Lower lobe of right lung (tissue), 2 donors: Measurements from ENCODE around the gene HECTD4. TPM values are rescaled to one million over a fixed set of nuclear protein-coding genes. Genes with fewer than 3 reads are reported as not detected.

Experiments used
- ATAC-seq, 2 donors: fragments of 200-7000 bp; cut with Tn5 transposase; one replicate each; pipeline ENCODE4 v1.9.1; 2020 to 2022; ENCODE audit warnings: mild to moderate bottlenecking in 2 of 2, moderate library complexity in 2 of 2
- DNase-seq: peaks from one replicate; pipeline ENCODE4 v3.0.0-alpha.2; 2020
- H3K27ac ChIP-seq: fragments of 200-600 bp; one replicate; pipeline ENCODE4 v1.8.0; 2022
- H3K27me3 ChIP-seq: fragments of 200-600 bp; one replicate; pipeline ENCODE4 v1.8.0; 2022; ENCODE audit warnings: low read depth
- H3K36me3 ChIP-seq: fragments of 200-600 bp; one replicate; pipeline ENCODE4 v1.8.0; 2022; ENCODE audit warnings: mild to moderate bottlenecking
- H3K4me1 ChIP-seq: fragments of 200-600 bp; one replicate; pipeline ENCODE4 v1.8.0; 2022
- H3K4me3 ChIP-seq: fragments of 200-600 bp; one replicate; pipeline ENCODE4 v1.8.0; 2022; ENCODE audit warnings: mild to moderate bottlenecking
- H3K9me3 ChIP-seq: fragments of 200-600 bp; one replicate; pipeline ENCODE4 v1.8.0; 2022
- intact Hi-C: fragments of 100-400 bp; cut with DNase I; formaldehyde crosslinking; loops from one replicate; pipeline ENCODE4 v1.11.0; 2022
- total RNA-seq: library from RNA; stranded (reverse); fragmentation: NEBNext Ultra II Directional; extraction: Animal tissue kit (Norgen Biotek cat#: 25700); gene quantifications from one replicate; pipeline ENCODE4 v1.2.1, GENCODE V29; 2021
- TF ChIP-seq, protein P1 (sequence below): fragments of 200-600 bp; IDR thresholded peaks from one replicate; pipeline ENCODE4 v1.8.0; 2022; ENCODE audit warnings: antibody characterized with exemption, mild to moderate bottlenecking
- donor health status: DM: no; HTN: yes; CAD: no; lungs with severe emphysema.

Gene HECTD4
- total RNA-seq, 1 donor from 2014 or later, result 54.8 TPM

DNA sequence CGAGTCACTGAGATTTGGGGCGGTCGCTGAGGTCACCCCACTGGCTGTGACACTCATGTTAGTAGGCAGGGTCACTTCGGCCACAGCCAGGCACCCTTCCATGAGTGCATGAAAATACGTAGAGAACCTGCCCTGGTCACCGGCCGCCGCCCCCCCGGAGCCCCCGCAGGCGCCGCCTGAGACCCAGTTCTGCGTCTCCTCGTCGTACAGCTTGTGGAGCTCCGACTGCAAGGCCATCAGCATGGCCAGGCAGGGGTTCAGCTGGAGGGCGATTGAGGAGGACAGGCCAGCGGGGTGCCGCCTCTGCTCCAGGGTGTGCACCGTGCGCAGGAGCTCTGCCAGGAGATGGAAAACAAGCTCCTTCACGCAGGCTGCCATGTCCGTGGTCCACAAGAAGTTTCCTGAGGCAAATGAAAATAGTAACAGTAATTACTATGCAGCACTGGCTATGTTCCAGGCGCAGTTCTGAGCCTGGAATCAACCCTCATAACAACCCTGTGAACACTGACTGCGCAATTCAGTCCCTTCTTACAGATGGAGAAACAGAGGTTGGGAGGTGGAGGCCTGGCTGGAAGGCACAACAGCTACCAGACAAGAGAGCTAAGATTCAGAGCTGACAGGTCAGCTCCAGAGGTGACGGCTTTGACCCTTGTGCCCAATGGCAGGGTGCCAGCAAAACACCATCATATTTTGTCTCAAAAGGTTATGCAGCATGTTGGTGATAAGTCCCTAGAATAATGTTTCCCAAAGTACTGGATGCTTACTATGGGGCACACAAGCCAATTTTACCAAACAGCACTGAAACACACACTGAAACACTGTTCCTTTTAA, 196.9 kb downstream of the HECTD4 start:
- peaks cover 83% of the 10 kb centered on the region for H3K36me3 ChIP-seq
- no peak for ATAC-seq
- intact Hi-C loops, result no loop called here
- H3K4me3 ChIP-seq, result no peak overlapping the region
- TF ChIP-seq, protein P1, sequence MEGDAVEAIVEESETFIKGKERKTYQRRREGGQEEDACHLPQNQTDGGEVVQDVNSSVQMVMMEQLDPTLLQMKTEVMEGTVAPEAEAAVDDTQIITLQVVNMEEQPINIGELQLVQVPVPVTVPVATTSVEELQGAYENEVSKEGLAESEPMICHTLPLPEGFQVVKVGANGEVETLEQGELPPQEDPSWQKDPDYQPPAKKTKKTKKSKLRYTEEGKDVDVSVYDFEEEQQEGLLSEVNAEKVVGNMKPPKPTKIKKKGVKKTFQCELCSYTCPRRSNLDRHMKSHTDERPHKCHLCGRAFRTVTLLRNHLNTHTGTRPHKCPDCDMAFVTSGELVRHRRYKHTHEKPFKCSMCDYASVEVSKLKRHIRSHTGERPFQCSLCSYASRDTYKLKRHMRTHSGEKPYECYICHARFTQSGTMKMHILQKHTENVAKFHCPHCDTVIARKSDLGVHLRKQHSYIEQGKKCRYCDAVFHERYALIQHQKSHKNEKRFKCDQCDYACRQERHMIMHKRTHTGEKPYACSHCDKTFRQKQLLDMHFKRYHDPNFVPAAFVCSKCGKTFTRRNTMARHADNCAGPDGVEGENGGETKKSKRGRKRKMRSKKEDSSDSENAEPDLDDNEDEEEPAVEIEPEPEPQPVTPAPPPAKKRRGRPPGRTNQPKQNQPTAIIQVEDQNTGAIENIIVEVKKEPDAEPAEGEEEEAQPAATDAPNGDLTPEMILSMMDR, result no peak
- H3K4me1 ChIP-seq, result peaks cover 6% of the 10 kb centered on the region
- no peak overlapping the region for H3K27ac ChIP-seq
- DNase-seq, result no peak
- no peaks in the 10 kb centered on the region for H3K9me3 ChIP-seq
- no peaks in the 10 kb centered on the region for H3K27me3 ChIP-seq

DNA sequence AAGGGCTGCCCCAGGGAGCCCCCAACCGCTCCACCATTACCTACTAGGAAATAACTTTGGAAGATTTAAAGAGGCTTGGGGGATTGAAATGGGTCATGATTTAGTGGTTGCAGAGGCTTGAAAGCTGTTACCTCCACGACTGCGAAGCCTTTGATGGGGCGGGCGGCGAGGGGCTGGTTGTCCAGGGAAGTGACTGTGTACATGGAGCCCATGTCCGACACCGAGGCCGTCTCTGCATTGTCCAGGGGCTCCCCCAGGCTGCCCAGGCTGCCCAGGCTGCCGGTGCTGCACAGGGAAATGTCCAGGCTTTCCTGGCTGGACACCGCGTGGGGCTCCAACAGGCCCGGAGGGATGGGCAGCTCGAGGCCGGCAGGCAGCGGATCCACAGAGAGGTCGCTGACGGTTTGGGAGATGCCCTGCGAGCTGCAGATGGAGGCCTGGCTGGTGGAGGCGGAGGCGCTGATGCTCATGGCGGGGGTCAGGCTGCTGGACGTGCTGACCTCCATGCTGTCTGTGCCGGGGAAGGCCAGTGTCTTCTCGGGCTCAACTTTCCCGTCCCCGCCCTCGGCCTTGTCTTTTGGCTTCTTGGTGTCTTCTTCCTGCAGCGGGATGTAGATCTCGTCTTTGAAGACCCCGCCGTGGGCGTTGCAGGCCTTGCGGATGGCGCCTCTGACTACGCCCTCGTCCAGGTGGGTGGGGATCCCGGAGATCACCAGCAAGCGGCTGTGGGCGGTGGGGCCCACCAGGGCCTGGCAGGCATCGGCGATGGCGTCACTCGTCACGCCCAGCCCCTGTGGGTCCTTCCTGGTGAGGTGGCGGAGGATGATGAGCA, 198.0 kb downstream of the HECTD4 start:
- intact Hi-C loops, result no loop called here
- H3K36me3 ChIP-seq, result peaks cover 86% of the 10 kb centered on the region
- TF ChIP-seq, protein P1, result no peak
- DNase-seq (no peak), ATAC-seq (peak in 1 of 2 donors; percentile 7)
- H3K4me1 ChIP-seq, result peaks cover 4% of the 10 kb centered on the region
- no peak overlapping the region for H3K4me3 ChIP-seq
- H3K9me3 ChIP-seq, result no peaks in the 10 kb centered on the region
- no peaks in the 10 kb centered on the region for H3K27me3 ChIP-seq
- H3K27ac ChIP-seq, result no peak overlapping the region

DNA sequence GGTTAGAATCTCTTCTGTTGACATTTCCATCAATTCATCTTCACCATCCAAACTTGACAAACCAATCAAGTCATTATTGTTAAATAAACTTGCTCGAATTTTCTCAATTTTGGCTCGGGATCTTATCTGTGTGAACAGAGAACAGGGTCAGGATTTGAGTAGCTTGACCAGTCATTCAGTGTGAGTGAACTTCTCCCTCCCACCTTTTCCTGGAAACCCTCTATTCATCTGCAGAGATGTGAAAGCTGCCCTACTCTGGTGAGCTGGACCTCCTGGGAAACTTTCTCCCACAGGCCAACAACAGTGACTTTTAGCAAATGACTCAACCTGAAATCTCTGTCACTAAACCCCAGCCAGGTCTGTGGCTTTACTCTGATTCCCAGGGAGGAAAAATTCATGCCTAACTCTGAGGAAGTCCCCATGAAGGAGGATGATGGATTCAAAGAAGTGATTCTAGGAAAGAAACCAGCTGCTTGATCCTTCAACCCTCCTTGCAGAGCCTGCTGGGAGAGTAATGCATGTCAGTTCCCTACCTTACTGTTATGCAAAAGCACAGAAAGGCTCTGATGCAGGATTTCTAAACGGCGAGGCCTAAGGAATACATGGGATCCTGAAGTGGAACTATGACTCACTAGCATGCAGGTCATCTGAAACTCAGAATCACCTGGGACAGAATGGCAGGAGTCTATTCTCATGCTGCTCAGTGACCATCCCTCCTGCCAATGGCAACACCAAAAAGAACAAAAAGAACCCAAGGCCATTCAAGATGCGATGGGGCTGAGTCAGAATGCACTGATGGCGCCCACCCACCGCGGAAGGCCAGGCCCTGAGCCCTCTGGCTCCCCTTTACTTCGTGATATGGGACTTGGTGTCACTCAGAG, 198.8 kb downstream of the HECTD4 start:
- H3K27me3 ChIP-seq, result no peaks in the 10 kb centered on the region
- H3K9me3 ChIP-seq, result no peaks in the 10 kb centered on the region
- peaks cover 87% of the 10 kb centered on the region for H3K36me3 ChIP-seq
- intact Hi-C loops, result no loop called here
- DNase-seq (no peak), ATAC-seq (no peak)
- TF ChIP-seq, protein P1, result no peak
- peaks cover 4% of the 10 kb centered on the region for H3K4me1 ChIP-seq
- no peak overlapping the region for H3K4me3 ChIP-seq
- H3K27ac ChIP-seq, result no peak overlapping the region

DNA sequence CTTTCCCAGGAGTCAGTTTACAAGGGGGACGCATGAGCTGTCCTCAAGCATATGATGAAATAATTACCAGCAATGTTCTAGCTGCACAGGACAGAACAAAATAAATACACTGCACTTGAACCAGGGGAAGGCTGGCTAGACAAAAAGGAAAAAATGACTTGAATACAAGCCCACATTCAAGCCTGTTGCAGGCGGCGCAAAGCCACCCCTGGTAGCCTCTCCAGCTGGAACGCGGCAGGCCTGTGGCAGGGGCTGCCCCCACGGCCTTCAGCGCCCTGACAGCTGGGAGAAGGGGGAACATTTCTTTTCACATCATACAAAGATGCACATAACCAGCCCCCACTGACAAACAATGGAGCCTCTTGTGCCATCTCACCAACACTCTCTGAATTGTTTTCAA, 199.7 kb downstream of the HECTD4 start:
- Histone ChIP-seq H3K9me3 (no peaks in the 10 kb centered on the region), H3K4me1 (peaks cover 4% of the 10 kb centered on the region), H3K36me3 (peaks cover 90% of the 10 kb centered on the region), H3K27me3 (no peaks in the 10 kb centered on the region), H3K27ac (no peak overlapping the region), H3K4me3 (no peak overlapping the region)
- ATAC-seq, result peak; percentile 48 to 56
- DNase-seq, result no peak
- TF ChIP-seq, protein P1, result no peak
- intact Hi-C loops, result no loop called here

DNA sequence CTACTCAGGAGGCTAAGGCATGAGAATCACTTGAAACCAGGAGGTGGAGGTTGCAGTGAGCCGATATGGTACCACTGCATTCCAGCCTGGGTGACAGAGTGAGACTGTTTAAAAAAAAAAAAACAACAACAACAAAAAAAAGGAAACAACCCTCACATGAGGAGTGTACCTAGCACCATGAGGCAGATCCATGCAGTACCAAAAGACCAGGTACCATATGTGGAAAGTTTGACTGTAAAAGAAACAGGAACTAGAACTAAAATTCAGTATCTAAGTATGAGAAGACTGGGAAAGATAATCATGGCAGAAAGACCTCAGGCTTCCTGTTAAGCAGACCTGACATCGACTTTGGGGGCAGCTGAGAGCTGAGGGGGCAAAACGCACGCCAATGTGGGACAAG, 201.8 kb downstream of the HECTD4 start:
- ATAC-seq, result no peak
- H3K9me3 ChIP-seq, result no peaks in the 10 kb centered on the region
- DNase-seq, result no peak
- H3K4me3 ChIP-seq, result no peak overlapping the region
- H3K27me3 ChIP-seq, result no peaks in the 10 kb centered on the region
- TF ChIP-seq, protein P1, result no peak
- peaks cover 93% of the 10 kb centered on the region for H3K36me3 ChIP-seq
- intact Hi-C loops, result no loop called here
- no peak overlapping the region for H3K27ac ChIP-seq
- peaks cover 4% of the 10 kb centered on the region for H3K4me1 ChIP-seq
